SK-N-SH (cell line): ENCODE measurements around the gene ATP1A1. TPM values are rescaled to one million over a fixed set of nuclear protein-coding genes. Genes with fewer than 3 reads are reported as not detected.

ENCODE experiments used
- CTCF ChIA-PET: fragments of 300-600, 350-600 bp; formaldehyde crosslinking; extraction: SDS; loops from one replicate; lab custom pipeline; 2021; lab: Yijun Ruan, JAX
- POLR2A ChIA-PET: fragments of 350-600 bp; sonication (Branson Sonifier 250); formaldehyde crosslinking; extraction: SDS; loops from one replicate; lab custom pipeline; 2020; ENCODE audit warnings: antibody characterized with exemption, inconsistent platforms; lab: Yijun Ruan, JAX
- DNase-seq: peaks from one replicate; pipeline ENCODE4 v3.0.0; 2012
- H2AFZ ChIP-seq: fragments of 200-600 bp; sonication (generic); 2 replicates; pipeline ENCODE4 v1.8.1; 2016; ENCODE audit warnings: antibody characterized with exemption, mild to moderate bottlenecking, low read depth
- H3F3A ChIP-seq: fragments of 200-600 bp; sonication (generic); replicated peaks from 2 replicates; pipeline ENCODE3; 2016; ENCODE audit warnings: antibody characterized with exemption, mild to moderate bottlenecking; ENCODE audit not compliant: insufficient read depth
- H3K27ac ChIP-seq, 2 experiments: fragments of 200-500 bp in 1 of 2; fragments of 200-600 bp in 1 of 2; sonication (Bioruptor generic) in 1 of 2; sonication (generic), shearing (Covaris generic) in 1 of 2; 2 replicates each; pipeline versions ENCODE4 v1.5.1 to v1.6.1; 2014 to 2016; ENCODE audit warnings: low read depth in 2 of 2, inconsistent platforms in 1 of 2, low read length in 1 of 2, mild to moderate bottlenecking in 1 of 2, mixed read lengths in 1 of 2
- H3K27me3 ChIP-seq: fragments of 200-600 bp; sonication (generic), shearing (Covaris generic); 2 replicates; pipeline ENCODE4 v1.6.1; 2016; ENCODE audit warnings: mixed run types; ENCODE audit not compliant: insufficient read depth
- H3K36me3 ChIP-seq, 2 experiments: fragments of 200-500 bp in 1 of 2; fragments of 200-600 bp in 1 of 2; sonication (Bioruptor generic) in 1 of 2; sonication (generic) in 1 of 2; replicated peaks in 1 of 2; 2 replicates each; pipeline versions ENCODE3 to v1.5.1; 2014 to 2016; ENCODE audit warnings: low read length in 1 of 2, mild to moderate bottlenecking in 1 of 2; ENCODE audit not compliant: insufficient read depth in 2 of 2, control insufficient read depth in 1 of 2
- H3K4me1 ChIP-seq, 2 experiments: fragments of 200-500 bp in 1 of 2; fragments of 200-600 bp in 1 of 2; sonication (Bioruptor generic) in 1 of 2; sonication (generic), shearing (Covaris generic) in 1 of 2; 2 replicates each; pipeline versions ENCODE4 v1.5.1 to v1.6.1; 2014 to 2016; ENCODE audit warnings: low read depth in 1 of 2, low read length in 1 of 2, mixed run types in 1 of 2; ENCODE audit not compliant: insufficient read depth in 2 of 2, control insufficient read depth in 1 of 2
- H3K4me2 ChIP-seq: fragments of 200-600 bp; sonication (generic), shearing (Covaris generic); 2 replicates; pipeline ENCODE4 v1.6.1; 2017; ENCODE audit warnings: mixed run types
- H3K4me3 ChIP-seq, 2 experiments: fragments of 200-500 bp in 1 of 2; fragments of 200-600 bp in 1 of 2; sonication (Bioruptor generic) in 1 of 2; sonication (generic), shearing (Covaris generic) in 1 of 2; 2 replicates each; pipeline versions ENCODE4 v1.5.1 to v1.8.1; 2014 to 2016; ENCODE audit warnings: low read depth in 2 of 2, inconsistent platforms in 1 of 2, low read length in 1 of 2, mild to moderate bottlenecking in 1 of 2, mixed read lengths in 1 of 2, moderate library complexity in 1 of 2
- H3K79me2 ChIP-seq: fragments of 200-600 bp; sonication (generic); 2 replicates; pipeline ENCODE4 v1.8.1; 2017; ENCODE audit warnings: mild to moderate bottlenecking; ENCODE audit not compliant: insufficient read depth
- H3K9ac ChIP-seq: fragments of 200-600 bp; sonication (generic); 2 replicates; pipeline ENCODE4 v1.6.1; 2017; ENCODE audit warnings: mixed run types
- H3K9me2 ChIP-seq: fragments of 200-600 bp; sonication (generic); 2 replicates; pipeline ENCODE4 v1.6.1; 2017; ENCODE audit warnings: mixed run types
- H3K9me3 ChIP-seq: fragments of 200-600 bp; sonication (generic); 2 replicates; pipeline ENCODE4 v1.6.1; 2017; ENCODE audit warnings: mixed run types, mild to moderate bottlenecking, moderate library complexity
- H4K20me1 ChIP-seq: fragments of 200-600 bp; sonication (generic); 2 replicates; pipeline ENCODE4 v1.6.1; 2017; ENCODE audit warnings: mild to moderate bottlenecking, mixed run types; ENCODE audit not compliant: insufficient read depth
- CHD2 ChIP-seq: fragments of 150-350 bp; IDR thresholded peaks from 2 replicates; pipeline ENCODE4 v1.6.1; 2018; ENCODE audit warnings: low read length; ENCODE audit not compliant: partially characterized antibody
- CTCF ChIP-seq: fragments of 200-600 bp; sonication (generic); IDR thresholded peaks from 2 replicates; pipeline ENCODE4 v1.6.1; 2017; ENCODE audit warnings: antibody characterized with exemption, mild to moderate bottlenecking, moderate library complexity
- FOSL2 ChIP-seq: IDR thresholded peaks from 2 replicates; pipeline ENCODE4 v1.4.0; 2012; ENCODE audit warnings: low read depth, mild to moderate bottlenecking, moderate library complexity, borderline replicate concordance
- FOXJ3 ChIP-seq: sonication (generic); formaldehyde crosslinking; IDR thresholded peaks from 2 replicates; pipeline ENCODE4 v1.5.1; 2020; ENCODE audit warnings: mild to moderate bottlenecking, missing genetic modification reagents
- GABPA ChIP-seq: IDR thresholded peaks from 2 replicates; pipeline ENCODE4 v1.4.0; 2012; ENCODE audit warnings: low read depth, mild to moderate bottlenecking
- MEF2A ChIP-seq: IDR thresholded peaks from 2 replicates; pipeline ENCODE4 v1.4.0; 2012; ENCODE audit warnings: low read depth, borderline replicate concordance
- MXI1 ChIP-seq: IDR thresholded peaks from 2 replicates; pipeline ENCODE4 v1.6.1; 2012; ENCODE audit warnings: mild to moderate bottlenecking, low read depth, low read length, improper control_type of control experiment
- POLR2AphosphoS5 ChIP-seq: IDR thresholded peaks from 2 replicates; pipeline ENCODE4 v1.6.1; 2012; ENCODE audit warnings: low read depth, low read length
- RAD21 ChIP-seq: IDR thresholded peaks from 2 replicates; pipeline ENCODE4 v1.6.1; 2012; ENCODE audit warnings: mild to moderate bottlenecking, low read length
- RFX5 ChIP-seq: IDR thresholded peaks from 2 replicates; pipeline ENCODE4 v1.6.1; 2012; ENCODE audit warnings: mild to moderate bottlenecking, improper control_type of control experiment, low read length
- RXRA ChIP-seq: IDR thresholded peaks from 2 replicates; pipeline ENCODE4 v1.4.0; 2012; ENCODE audit warnings: low read depth, mild to moderate bottlenecking, borderline replicate concordance
- SIN3A ChIP-seq: IDR thresholded peaks from 2 replicates; pipeline ENCODE4 v1.6.1; 2012; ENCODE audit warnings: low read depth, mild to moderate bottlenecking, low read length, moderate library complexity, borderline replicate concordance
- SMC3 ChIP-seq: IDR thresholded peaks from 2 replicates; pipeline ENCODE4 v1.6.1; 2012; ENCODE audit warnings: low read depth, low read length, improper control_type of control experiment
- TAF1 ChIP-seq: IDR thresholded peaks from 2 replicates; pipeline ENCODE4 v1.6.1; 2012; ENCODE audit warnings: low read depth, mild to moderate bottlenecking, low read length, moderate library complexity, borderline replicate concordance
- TCF12 ChIP-seq: IDR thresholded peaks from 2 replicates; pipeline ENCODE4 v1.4.0; 2012
- TEAD4 ChIP-seq: IDR thresholded peaks from 2 replicates; pipeline ENCODE4 v1.4.0; 2012; ENCODE audit warnings: mild to moderate bottlenecking, borderline replicate concordance; ENCODE audit not compliant: insufficient read depth
- USF1 ChIP-seq: IDR thresholded peaks from 2 replicates; pipeline ENCODE4 v1.4.0; 2012; ENCODE audit warnings: low read depth, borderline replicate concordance
- YY1 ChIP-seq: IDR thresholded peaks from 2 replicates; pipeline ENCODE4 v1.4.0; 2012; ENCODE audit warnings: low read depth, mild to moderate bottlenecking
- WGBS: methylation state at CpG from one replicate; pipeline ENCODE4 v1.1.6; 2017; ENCODE audit warnings: low lambda C conversion rate; 5-methylcytosine and 5-hydroxymethylcytosine counted together
- polyA plus RNA-seq, 3 experiments: library from polyadenylated mRNA; depleted of rRNA; stranded (reverse); fragments of >200 nt; gene quantifications; 2 replicates each; pipeline ENCODE4 v1.2.3, GENCODE V29; 2012
- TF ChIP-seq, protein P1 (sequence below): IDR thresholded peaks from 2 replicates; pipeline ENCODE4 v1.4.0; 2012; ENCODE audit warnings: low read depth, borderline replicate concordance

The ATP1A1 gene
- polyA plus RNA-seq, 1 of the 3 experiments (the other 2 are of a cell fraction), result 233 TPM

DNA sequence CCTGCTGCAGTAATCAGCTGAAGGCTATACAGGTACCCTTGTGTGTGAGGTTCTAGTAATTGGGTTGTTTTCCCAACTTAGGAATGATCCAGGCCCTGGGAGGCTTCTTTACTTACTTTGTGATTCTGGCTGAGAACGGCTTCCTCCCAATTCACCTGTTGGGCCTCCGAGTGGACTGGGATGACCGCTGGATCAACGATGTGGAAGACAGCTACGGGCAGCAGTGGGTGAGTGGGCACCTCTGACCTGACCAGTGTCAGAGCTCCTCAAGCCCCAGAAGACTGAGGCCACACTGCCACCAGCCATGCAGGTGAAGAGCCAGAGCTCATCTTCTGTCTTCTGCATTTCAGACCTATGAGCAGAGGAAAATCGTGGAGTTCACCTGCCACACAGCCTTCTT is 27.7 kb downstream of the ATP1A1 start:
- Histone ChIP-seq H3K4me3 (no peak overlapping the region), H3K79me2 (no peaks in the 10 kb centered on the region), H3K9me3 (no peaks in the 10 kb centered on the region), H2AFZ (no peak overlapping the region), H3K36me3 (peaks cover 86 to 94% of the 10 kb centered on the region in 2 experiments), H3F3A (no peaks in the 10 kb centered on the region), H3K4me2 (no peak overlapping the region)
- no peak for DNase-seq
- 97% methylated on average over 6 of the region's 6 CpGs for WGBS
- CTCF ChIA-PET, result interaction anchor here (0.9 to 1.5 kb wide), 2 partner anchors 17 to 92 kb away, joined by 3 to 4 read pairs; no protein-coding TSS in a partner anchor
- no peak for TF ChIP-seq TCF12
- no peak for TF ChIP-seq FOSL2
- no peak for TF ChIP-seq TEAD4
- TF ChIP-seq YY1, result no peak
- no peak for TF ChIP-seq SMC3
- no peak for TF ChIP-seq MEF2A
- TF ChIP-seq CTCF, result no peak
- TF ChIP-seq, protein P1, sequence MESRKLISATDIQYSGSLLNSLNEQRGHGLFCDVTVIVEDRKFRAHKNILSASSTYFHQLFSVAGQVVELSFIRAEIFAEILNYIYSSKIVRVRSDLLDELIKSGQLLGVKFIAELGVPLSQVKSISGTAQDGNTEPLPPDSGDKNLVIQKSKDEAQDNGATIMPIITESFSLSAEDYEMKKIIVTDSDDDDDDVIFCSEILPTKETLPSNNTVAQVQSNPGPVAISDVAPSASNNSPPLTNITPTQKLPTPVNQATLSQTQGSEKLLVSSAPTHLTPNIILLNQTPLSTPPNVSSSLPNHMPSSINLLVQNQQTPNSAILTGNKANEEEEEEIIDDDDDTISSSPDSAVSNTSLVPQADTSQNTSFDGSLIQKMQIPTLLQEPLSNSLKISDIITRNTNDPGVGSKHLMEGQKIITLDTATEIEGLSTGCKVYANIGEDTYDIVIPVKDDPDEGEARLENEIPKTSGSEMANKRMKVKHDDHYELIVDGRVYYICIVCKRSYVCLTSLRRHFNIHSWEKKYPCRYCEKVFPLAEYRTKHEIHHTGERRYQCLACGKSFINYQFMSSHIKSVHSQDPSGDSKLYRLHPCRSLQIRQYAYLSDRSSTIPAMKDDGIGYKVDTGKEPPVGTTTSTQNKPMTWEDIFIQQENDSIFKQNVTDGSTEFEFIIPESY, result no peak
- no peak for TF ChIP-seq RXRA
- TF ChIP-seq RAD21, result no peak
- TF ChIP-seq, all 33 proteins: peak for 0
- Histone ChIP-seq H3K9ac (no peak overlapping the region), H3K4me1 (no peaks in the 10 kb centered on the region), H3K27me3 (no peaks in the 10 kb centered on the region), H3K9me2 (no peaks in the 10 kb centered on the region), H4K20me1 (no peaks in the 10 kb centered on the region), H3K27ac (no peak overlapping the region)
- POLR2A ChIA-PET, result no interaction called here

GRCh38 chr1:116401646-116402176 is 28.7 kb downstream of the ATP1A1 start:
- no peak overlapping the region for H3K27ac ChIP-seq
- no peaks in the 10 kb centered on the region for H3K27me3 ChIP-seq
- no peak overlapping the region for H3K4me3 ChIP-seq
- H3K9me3 ChIP-seq, result no peaks in the 10 kb centered on the region
- DNase-seq, result no peak
- no peaks in the 10 kb centered on the region for H4K20me1 ChIP-seq
- H3F3A ChIP-seq, result no peaks in the 10 kb centered on the region
- peaks cover 77 to 93% of the 10 kb centered on the region in 2 experiments for H3K36me3 ChIP-seq
- H3K9ac ChIP-seq, result no peak overlapping the region
- TF ChIP-seq FOXJ3 (CRISPR knock-in tag) (no peak), SMC3 (no peak), USF1 (no peak), SIN3A (no peak), CHD2 (no peak), RFX5 (no peak), POLR2AphosphoS5 (no peak), CTCF (no peak), MXI1 (no peak), TAF1 (no peak), YY1 (no peak), GABPA (no peak)
- TF ChIP-seq, protein P1, result no peak
- WGBS, result no CpG with 5 or more reads among the region's 3 CpGs
- H3K79me2 ChIP-seq, result no peaks in the 10 kb centered on the region
- H3K4me1 ChIP-seq, result no peaks in the 10 kb centered on the region
- H3K9me2 ChIP-seq, result no peaks in the 10 kb centered on the region
- H2AFZ ChIP-seq, result no peak overlapping the region
- POLR2A ChIA-PET, result interaction anchor here (2.4 kb wide), 1 partner anchor 16 kb away, joined by 9 read pairs; no protein-coding TSS in a partner anchor
- CTCF ChIA-PET, result interaction anchor here (1.1 to 1.5 kb wide), 3 partner anchors 13 to 83 kb away, joined by 3 to 6 read pairs (median 4); no protein-coding TSS in a partner anchor
- H3K4me2 ChIP-seq, result no peak overlapping the region
